K562 (cell line): ENCODE measurements around the gene UPF1. TPM values are rescaled to one million over a fixed set of nuclear protein-coding genes. Genes with fewer than 3 reads are reported as not detected.

Source experiments
- BCOR ChIP-seq: fragments of 450-650 bp; IDR thresholded peaks from 2 replicates; pipeline ENCODE4 v1.6.1; 2016
- C11orf30 ChIP-seq: fragments of 450-650 bp; IDR thresholded peaks from 2 replicates; pipeline ENCODE4 v1.6.1; 2016; ENCODE audit warnings: low read depth, mild to moderate bottlenecking
- CEBPB ChIP-seq: fragments of 450-650 bp; IDR thresholded peaks from 2 replicates; pipeline ENCODE4 v1.6.1; 2016; ENCODE audit warnings: missing genetic modification characterization, missing compliant biosample characterization
- CHD4 ChIP-seq: fragments of 200-600 bp; sonication (generic); IDR thresholded peaks from 3 replicates; pipeline ENCODE4 v1.6.1; 2012; ENCODE audit warnings: low read depth, mild to moderate bottlenecking, mixed read lengths, low read length, inconsistent platforms; ENCODE audit not compliant: insufficient read depth, insufficient replicate concordance, poor library complexity, severe bottlenecking
- DMBX1 ChIP-seq: fragments of 250-450 bp; sonication (Bioruptor Pico); IDR thresholded peaks from 2 replicates; pipeline ENCODE4 v1.8.0; 2022; ENCODE audit warnings: inconsistent platforms, mild to moderate bottlenecking, moderate library complexity, borderline replicate concordance
- KDM1A ChIP-seq, 2 experiments: fragments of 450-650 bp; IDR thresholded peaks; 2 replicates each; pipeline ENCODE4 v1.6.1; 2016; ENCODE audit warnings: mild to moderate bottlenecking in 2 of 2
- KHSRP ChIP-seq: fragments of 450-650 bp; IDR thresholded peaks from 2 replicates; pipeline ENCODE4 v1.6.1; 2017
- NFXL1 ChIP-seq: fragments of 450-650 bp; formaldehyde crosslinking; IDR thresholded peaks from 2 replicates; pipeline ENCODE4 v1.4.0; 2021; ENCODE audit warnings: mild to moderate bottlenecking
- OTX1 ChIP-seq: fragments of 450-650 bp; formaldehyde crosslinking; IDR thresholded peaks from 2 replicates; pipeline ENCODE4 v1.4.0; 2022; ENCODE audit warnings: mild to moderate bottlenecking
- RAD21 ChIP-seq, 2 experiments: fragments of 250-450 bp in 1 of 2; fragments of 450-650 bp in 1 of 2; sonication (Bioruptor Pico) in 1 of 2; formaldehyde crosslinking in 1 of 2; IDR thresholded peaks in 1 of 2; conservative IDR thresholded peaks in 1 of 2; 2 replicates each; pipeline versions ENCODE4 v1.4.0 to v1.8.0; 2020 to 2022; ENCODE audit warnings: mild to moderate bottlenecking in 2 of 2, moderate library complexity in 1 of 2
- RBM14 ChIP-seq: fragments of 200-400 bp; formaldehyde crosslinking; IDR thresholded peaks from 2 replicates; pipeline ENCODE4 v1.6.1; 2018; ENCODE audit warnings: low read depth, mild to moderate bottlenecking, low read length, moderate library complexity, borderline replicate concordance; ENCODE audit not compliant: insufficient read depth
- RBM25 ChIP-seq: fragments of 200-400 bp; formaldehyde crosslinking; IDR thresholded peaks from 2 replicates; pipeline ENCODE4 v1.6.1; 2018; ENCODE audit warnings: low read length, low read depth, moderate library complexity; ENCODE audit not compliant: severe bottlenecking
- SMAD4 ChIP-seq: fragments of 250-450 bp; sonication (Bioruptor Pico); conservative IDR thresholded peaks from 2 replicates; pipeline ENCODE4 v1.8.0; 2021; ENCODE audit warnings: inconsistent platforms, mild to moderate bottlenecking, moderate library complexity
- TBL1XR1 ChIP-seq, 2 experiments: IDR thresholded peaks; 2 replicates each; pipeline ENCODE4 v1.6.1; 2012; ENCODE audit warnings: improper control_type of control experiment in 2 of 2, low read length in 2 of 2, mild to moderate bottlenecking in 1 of 2
- TFAM ChIP-seq: fragments of 250-450 bp; sonication (Bioruptor Pico); conservative IDR thresholded peaks from 2 replicates; pipeline ENCODE4 v1.5.0; 2021; ENCODE audit warnings: mild to moderate bottlenecking, moderate library complexity
- ZBTB17 ChIP-seq: fragments of 450-650 bp; formaldehyde crosslinking; IDR thresholded peaks from 2 replicates; pipeline ENCODE4 v1.4.0; 2020; ENCODE audit warnings: mild to moderate bottlenecking
- ZNF133 ChIP-seq: fragments of 250-450 bp; sonication (Bioruptor Pico); IDR thresholded peaks from 2 replicates; pipeline ENCODE4 v1.4.0; 2020; ENCODE audit warnings: mild to moderate bottlenecking
- ZNF224 ChIP-seq: sonication (generic); formaldehyde crosslinking; IDR thresholded peaks from 2 replicates; pipeline ENCODE4 v1.8.0; 2022; ENCODE audit warnings: mild to moderate bottlenecking, missing genetic modification reagents
- ZNF41 ChIP-seq: fragments of 250-450 bp; sonication (Bioruptor Pico); conservative IDR thresholded peaks from 2 replicates; pipeline ENCODE4 v1.4.0; 2020; ENCODE audit warnings: mild to moderate bottlenecking
- ZNF431 ChIP-seq: sonication (generic); formaldehyde crosslinking; IDR thresholded peaks from 2 replicates; pipeline ENCODE4 v1.8.0; 2022; ENCODE audit warnings: mild to moderate bottlenecking, missing genetic modification reagents
- polyA plus RNA-seq, 8 experiments: library from polyadenylated mRNA; depleted of rRNA in 4 of 8; stranded (reverse) in 5 of 8; unstranded in 3 of 8; fragments of >200 nt; fragmentation: Nextera tagmentation in 2 of 8; fragmentation: Illumina TruSeq in 1 of 8; extraction: Ambion mirVana in 2 of 8; extraction: Trizol in 1 of 8; gene quantifications; 2 replicates each; pipeline versions ENCODE4 v1.2.1 to v1.2.3, GENCODE V29; 2011 to 2014; ENCODE audit warnings: inconsistent platforms in 1 of 8, missing spikeins in 1 of 8
- total RNA-seq, 7 experiments: library from RNA; depleted of rRNA in 6 of 7; stranded (reverse); fragments of >200 nt in 6 of 7; fragmentation: Illumina TruSeq in 2 of 7; extraction: Trizol in 2 of 7; gene quantifications; 2 replicates each; pipeline versions ENCODE4 v1.2.1 to v1.2.3, GENCODE V29; 2011 to 2021; ENCODE audit warnings: low replicate concordance in 1 of 7
- TF ChIP-seq, protein P1 (sequence below): fragments of 450-650 bp; formaldehyde crosslinking; IDR thresholded peaks from 2 replicates; pipeline ENCODE4 v1.4.0; 2020; ENCODE audit warnings: mild to moderate bottlenecking, moderate library complexity
- TF ChIP-seq, protein P2 (sequence below): fragments of 250-450 bp; sonication (Bioruptor Pico); IDR thresholded peaks from 2 replicates; pipeline ENCODE4 v1.4.0; 2020
- TF ChIP-seq, protein P3 (sequence below): fragments of 450-650 bp; formaldehyde crosslinking; IDR thresholded peaks from 2 replicates; pipeline ENCODE4 v1.4.0; 2022; ENCODE audit warnings: missing genetic modification characterization

UPF1 gene
- total and polyA plus RNA-seq, 9 of the 15 experiments (the other 6 are each of a cell fraction or from before 2014, with no cell fraction given): 0.34 to 103 (median 27.9) TPM

DNA sequence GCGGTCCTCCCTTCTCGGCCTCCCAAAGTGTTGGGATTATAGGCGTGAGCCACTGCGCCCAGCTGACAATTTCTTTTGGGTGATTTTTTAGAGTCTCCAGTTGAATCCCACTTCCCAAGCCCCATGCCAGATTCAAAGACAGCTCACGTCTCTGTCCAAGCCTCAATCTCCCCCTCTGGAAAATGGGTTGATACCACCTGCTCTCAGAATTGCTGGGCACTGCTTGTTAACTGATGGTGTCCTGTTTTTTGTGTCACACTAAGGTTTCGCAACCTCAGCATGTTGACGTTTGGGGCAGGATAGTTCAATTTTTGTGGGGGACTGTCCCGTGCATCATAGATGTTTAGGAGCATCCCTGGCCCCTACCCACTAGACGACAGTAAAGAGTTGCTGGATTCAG lies 14.2 kb upstream of the UPF1 start (continued):
- TF ChIP-seq RAD21 (CRISPR knock-in tag; conservative IDR thresholded peaks at IDR 0.05 in 1 of 2, IDR thresholded peaks at IDR 0.05 in 1 of 2): no peak
- peak; percentile 21; the same call in 1 of the 2 replicates for TF ChIP-seq C11orf30
- TF ChIP-seq, protein P1, sequence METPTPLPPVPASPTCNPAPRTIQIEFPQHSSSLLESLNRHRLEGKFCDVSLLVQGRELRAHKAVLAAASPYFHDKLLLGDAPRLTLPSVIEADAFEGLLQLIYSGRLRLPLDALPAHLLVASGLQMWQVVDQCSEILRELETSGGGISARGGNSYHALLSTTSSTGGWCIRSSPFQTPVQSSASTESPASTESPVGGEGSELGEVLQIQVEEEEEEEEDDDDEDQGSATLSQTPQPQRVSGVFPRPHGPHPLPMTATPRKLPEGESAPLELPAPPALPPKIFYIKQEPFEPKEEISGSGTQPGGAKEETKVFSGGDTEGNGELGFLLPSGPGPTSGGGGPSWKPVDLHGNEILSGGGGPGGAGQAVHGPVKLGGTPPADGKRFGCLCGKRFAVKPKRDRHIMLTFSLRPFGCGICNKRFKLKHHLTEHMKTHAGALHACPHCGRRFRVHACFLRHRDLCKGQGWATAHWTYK (CRISPR knock-in tag): no peak
- TF ChIP-seq SMAD4 (CRISPR knock-in tag): no peak
- TF ChIP-seq RBM25: peak; percentile 83
- peak; percentile 67 for TF ChIP-seq BCOR
- no peak for TF ChIP-seq ZNF133
- no peak for TF ChIP-seq TBL1XR1 (IDR thresholded peaks at IDR 0.05; ENCODE audit: low read length in 2 of 2)
- TF ChIP-seq TFAM (CRISPR knock-in tag): no peak
- no peak for TF ChIP-seq ZNF41
- TF ChIP-seq ZNF431: no peak
- no peak for TF ChIP-seq DMBX1
- no peak for TF ChIP-seq KHSRP
- TF ChIP-seq NFXL1 (CRISPR knock-in tag): no peak
- TF ChIP-seq OTX1: no peak
- peak; percentile 57; the same call in 1 of the 2 replicates for TF ChIP-seq CEBPB (tag)
- no peak for TF ChIP-seq CHD4
- TF ChIP-seq ZBTB17 (CRISPR knock-in tag): no peak
- no peak for TF ChIP-seq ZNF224 (CRISPR knock-in tag)
- peak; percentile 13 to 31; a peak in 1 of 4 replicates for TF ChIP-seq KDM1A (IDR thresholded peaks at IDR 0.05)
- TF ChIP-seq, protein P2, sequence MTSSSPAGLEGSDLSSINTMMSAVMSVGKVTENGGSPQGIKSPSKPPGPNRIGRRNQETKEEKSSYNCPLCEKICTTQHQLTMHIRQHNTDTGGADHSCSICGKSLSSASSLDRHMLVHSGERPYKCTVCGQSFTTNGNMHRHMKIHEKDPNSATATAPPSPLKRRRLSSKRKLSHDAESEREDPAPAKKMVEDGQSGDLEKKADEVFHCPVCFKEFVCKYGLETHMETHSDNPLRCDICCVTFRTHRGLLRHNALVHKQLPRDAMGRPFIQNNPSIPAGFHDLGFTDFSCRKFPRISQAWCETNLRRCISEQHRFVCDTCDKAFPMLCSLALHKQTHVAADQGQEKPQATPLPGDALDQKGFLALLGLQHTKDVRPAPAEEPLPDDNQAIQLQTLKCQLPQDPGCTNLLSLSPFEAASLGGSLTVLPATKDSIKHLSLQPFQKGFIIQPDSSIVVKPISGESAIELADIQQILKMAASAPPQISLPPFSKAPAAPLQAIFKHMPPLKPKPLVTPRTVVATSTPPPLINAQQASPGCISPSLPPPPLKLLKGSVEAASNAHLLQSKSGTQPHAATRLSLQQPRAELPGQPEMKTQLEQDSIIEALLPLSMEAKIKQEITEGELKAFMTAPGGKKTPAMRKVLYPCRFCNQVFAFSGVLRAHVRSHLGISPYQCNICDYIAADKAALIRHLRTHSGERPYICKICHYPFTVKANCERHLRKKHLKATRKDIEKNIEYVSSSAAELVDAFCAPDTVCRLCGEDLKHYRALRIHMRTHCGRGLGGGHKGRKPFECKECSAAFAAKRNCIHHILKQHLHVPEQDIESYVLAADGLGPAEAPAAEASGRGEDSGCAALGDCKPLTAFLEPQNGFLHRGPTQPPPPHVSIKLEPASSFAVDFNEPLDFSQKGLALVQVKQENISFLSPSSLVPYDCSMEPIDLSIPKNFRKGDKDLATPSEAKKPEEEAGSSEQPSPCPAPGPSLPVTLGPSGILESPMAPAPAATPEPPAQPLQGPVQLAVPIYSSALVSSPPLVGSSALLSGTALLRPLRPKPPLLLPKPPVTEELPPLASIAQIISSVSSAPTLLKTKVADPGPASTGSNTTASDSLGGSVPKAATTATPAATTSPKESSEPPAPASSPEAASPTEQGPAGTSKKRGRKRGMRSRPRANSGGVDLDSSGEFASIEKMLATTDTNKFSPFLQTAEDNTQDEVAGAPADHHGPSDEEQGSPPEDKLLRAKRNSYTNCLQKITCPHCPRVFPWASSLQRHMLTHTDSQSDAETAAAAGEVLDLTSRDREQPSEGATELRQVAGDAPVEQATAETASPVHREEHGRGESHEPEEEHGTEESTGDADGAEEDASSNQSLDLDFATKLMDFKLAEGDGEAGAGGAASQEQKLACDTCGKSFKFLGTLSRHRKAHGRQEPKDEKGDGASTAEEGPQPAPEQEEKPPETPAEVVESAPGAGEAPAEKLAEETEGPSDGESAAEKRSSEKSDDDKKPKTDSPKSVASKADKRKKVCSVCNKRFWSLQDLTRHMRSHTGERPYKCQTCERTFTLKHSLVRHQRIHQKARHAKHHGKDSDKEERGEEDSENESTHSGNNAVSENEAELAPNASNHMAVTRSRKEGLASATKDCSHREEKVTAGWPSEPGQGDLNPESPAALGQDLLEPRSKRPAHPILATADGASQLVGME (CRISPR knock-in tag): no peak
- no peak for TF ChIP-seq RBM14
- TF ChIP-seq, protein P3, sequence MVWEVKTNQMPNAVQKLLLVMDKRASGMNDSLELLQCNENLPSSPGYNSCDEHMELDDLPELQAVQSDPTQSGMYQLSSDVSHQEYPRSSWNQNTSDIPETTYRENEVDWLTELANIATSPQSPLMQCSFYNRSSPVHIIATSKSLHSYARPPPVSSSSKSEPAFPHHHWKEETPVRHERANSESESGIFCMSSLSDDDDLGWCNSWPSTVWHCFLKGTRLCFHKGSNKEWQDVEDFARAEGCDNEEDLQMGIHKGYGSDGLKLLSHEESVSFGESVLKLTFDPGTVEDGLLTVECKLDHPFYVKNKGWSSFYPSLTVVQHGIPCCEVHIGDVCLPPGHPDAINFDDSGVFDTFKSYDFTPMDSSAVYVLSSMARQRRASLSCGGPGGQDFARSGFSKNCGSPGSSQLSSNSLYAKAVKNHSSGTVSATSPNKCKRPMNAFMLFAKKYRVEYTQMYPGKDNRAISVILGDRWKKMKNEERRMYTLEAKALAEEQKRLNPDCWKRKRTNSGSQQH: no peak
